MM.1S (cell line): ENCODE results near the gene ZBTB4.

Experiments used
- CTCF ChIP-seq: fragments of 300-600 bp; sonication (generic); IDR thresholded peaks from 2 replicates; pipeline ENCODE4 v1.5.1; 2016; ENCODE audit warnings: antibody characterized with exemption, low read length, mixed read lengths
- EZH2 ChIP-seq: fragments of 300-600 bp; sonication (generic); optimal IDR thresholded peaks from 2 replicates; pipeline ENCODE3; 2017; ENCODE audit warnings: low read depth, mild to moderate bottlenecking, antibody characterized with exemption, low read length, mixed read lengths
- EZH2phosphoT487 ChIP-seq: fragments of 300-600 bp; sonication (generic); IDR thresholded peaks from 2 replicates; pipeline ENCODE4 v1.6.1; 2018; ENCODE audit warnings: antibody characterized with exemption, low read length

DNA sequence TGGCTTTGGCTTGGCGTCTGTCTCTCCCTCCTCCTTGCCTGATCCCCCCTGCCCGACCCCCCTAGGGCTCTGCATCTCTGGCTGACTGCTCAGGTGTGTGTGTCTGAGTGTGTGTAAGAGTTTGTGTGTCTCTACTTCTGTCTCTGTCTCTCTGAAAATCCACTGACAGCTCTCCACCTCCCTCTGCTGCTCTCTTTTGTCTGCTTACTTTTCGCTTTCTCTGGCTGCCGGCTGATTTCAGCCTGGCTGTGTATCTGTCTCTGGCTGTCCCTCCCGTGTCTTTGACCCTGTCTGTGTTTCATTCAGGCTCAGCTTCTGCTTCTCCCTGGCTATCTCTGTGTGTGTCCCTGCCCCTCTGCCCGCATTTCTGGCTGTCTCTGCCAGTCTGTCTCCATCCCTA lies 63.1 kb downstream of the ZBTB4 start:
- TF ChIP-seq EZH2 (no peak), CTCF (no peak), EZH2phosphoT487 (no peak)
